HT1080 (cell line): ENCODE data around the gene KCNQ1. TPM values are rescaled to one million over a fixed set of nuclear protein-coding genes. Genes with fewer than 3 reads are reported as not detected.

Source experiments
- DNase-seq: peaks from one replicate; pipeline ENCODE4 v3.0.0-alpha.2; 2015; ENCODE audit warnings: low read depth
- total RNA-seq: library from RNA; depleted of rRNA; stranded (reverse); fragments of >200 nt; shearing (Covaris generic); gene quantifications from 2 replicates; pipeline ENCODE4 v1.2.3, GENCODE V29; 2014

KCNQ1 gene
- total RNA-seq, 1 experiment from 2014 or later: not detected

- DNase-seq: no peak
Observed at GRCh38 chr11:2410616-2411015, 34.2 kb upstream of the KCNQ1 start.

- no peak for DNase-seq
Observed at GRCh38 chr11:2411446-2412305, 33.1 kb upstream of the KCNQ1 start.

- DNase-seq: no peak
Observed at GRCh38 chr11:2412323-2412722, 32.5 kb upstream of the KCNQ1 start.

- no peak for DNase-seq
Observed at GRCh38 chr11:2413742-2414579, 30.8 kb upstream of the KCNQ1 start.

- DNase-seq: no peak
Observed at GRCh38 chr11:2414616-2415015, 30.2 kb upstream of the KCNQ1 start.

- no peak for DNase-seq
Observed at GRCh38 chr11:2415171-2415570, 29.6 kb upstream of the KCNQ1 start.

GRCh38 chr11:2415601-2416380 is 29.0 kb upstream of the KCNQ1 start:
- DNase-seq: no peak

GRCh38 chr11:2416765-2417164 is 28.0 kb upstream of the KCNQ1 start:
- no peak for DNase-seq

- DNase-seq: no peak
Observed at GRCh38 chr11:2417856-2418692, 26.7 kb upstream of the KCNQ1 start.

GRCh38 chr11:2418693-2419360 is 26.0 kb upstream of the KCNQ1 start:
- no peak for DNase-seq

GRCh38 chr11:2419638-2420501 is 24.9 kb upstream of the KCNQ1 start:
- peak; percentile 68 for DNase-seq

GRCh38 chr11:2420502-2421225 is 24.1 kb upstream of the KCNQ1 start:
- peak; percentile 71 for DNase-seq

- no peak for DNase-seq
Observed at GRCh38 chr11:2421226-2421994, 23.4 kb upstream of the KCNQ1 start.

GRCh38 chr11:2421996-2422395 is 22.8 kb upstream of the KCNQ1 start:
- no peak for DNase-seq

- DNase-seq: no peak
Observed at GRCh38 chr11:2422461-2423156, 22.2 kb upstream of the KCNQ1 start.

- no peak for DNase-seq
Observed at GRCh38 chr11:2423157-2424025, 21.4 kb upstream of the KCNQ1 start.
